MM.1S (cell line): ENCODE measurements around the gene TAAR9.

ENCODE experiments used
- DNase-seq: peaks from one replicate; pipeline ENCODE4 v3.0.0-alpha.2; 2015
- H2AFZ ChIP-seq: fragments of 300-600 bp; sonication (generic); 2 replicates; pipeline ENCODE4 v1.6.0; 2016; ENCODE audit warnings: antibody characterized with exemption, low read length
- H3F3A ChIP-seq: fragments of 300-600 bp; sonication (generic); 2 replicates; pipeline ENCODE4 v1.6.1; 2016; ENCODE audit warnings: mild to moderate bottlenecking, antibody characterized with exemption, low read length, moderate library complexity, mixed read lengths; ENCODE audit not compliant: insufficient read depth
- H3K27ac ChIP-seq: fragments of 300-600 bp; sonication (generic); 2 replicates; pipeline ENCODE4 v1.5.1; 2016; ENCODE audit warnings: mild to moderate bottlenecking, low read length
- H3K27me3 ChIP-seq: fragments of 300-600 bp; sonication (generic); replicated peaks from 2 replicates; pipeline ENCODE4 v1.6.0; 2016; ENCODE audit warnings: low read length; ENCODE audit not compliant: insufficient read depth
- H3K36me3 ChIP-seq: fragments of 300-600 bp; sonication (generic); replicated peaks from 2 replicates; pipeline ENCODE4 v1.6.1; 2016; ENCODE audit warnings: mild to moderate bottlenecking, low read length, mixed read lengths; ENCODE audit not compliant: insufficient read depth
- H3K4me1 ChIP-seq: fragments of 300-600 bp; sonication (generic); 2 replicates; pipeline ENCODE4 v1.6.1; 2016; ENCODE audit warnings: low read length, mixed read lengths
- H3K4me2 ChIP-seq: fragments of 300-600 bp; sonication (generic); 2 replicates; pipeline ENCODE4 v1.6.0; 2016; ENCODE audit warnings: low read depth, low read length
- H3K4me3 ChIP-seq: fragments of 300-600 bp; sonication (generic); 2 replicates; pipeline ENCODE4 v1.5.1; 2016; ENCODE audit warnings: low read length, mixed read lengths
- H3K79me2 ChIP-seq: fragments of 300-600 bp; sonication (generic); 2 replicates; pipeline ENCODE4 v1.6.1; 2016; ENCODE audit warnings: mixed run types, low read length, mixed read lengths
- H3K9ac ChIP-seq: fragments of 300-600 bp; sonication (generic); 2 replicates; pipeline ENCODE4 v1.6.1; 2016; ENCODE audit warnings: low read length, mixed read lengths
- H3K9me2 ChIP-seq: fragments of 300-600 bp; sonication (generic); replicated peaks from 2 replicates; pipeline ENCODE4 v1.6.1; 2016; ENCODE audit warnings: mild to moderate bottlenecking, low read length, mixed read lengths; ENCODE audit not compliant: insufficient read depth
- H3K9me3 ChIP-seq: fragments of 300-600 bp; sonication (generic); replicated peaks from 2 replicates; pipeline ENCODE4 v1.6.1; 2016; ENCODE audit warnings: mild to moderate bottlenecking, low read length, mixed read lengths; ENCODE audit not compliant: insufficient read depth
- H4K20me1 ChIP-seq: fragments of 300-600 bp; sonication (generic); 2 replicates; pipeline ENCODE4 v1.6.1; 2016; ENCODE audit warnings: mild to moderate bottlenecking, low read length, moderate library complexity, mixed read lengths; ENCODE audit not compliant: insufficient read depth
- EZH2 ChIP-seq: fragments of 300-600 bp; sonication (generic); optimal IDR thresholded peaks from 2 replicates; pipeline ENCODE3; 2017; ENCODE audit warnings: low read depth, mild to moderate bottlenecking, antibody characterized with exemption, low read length, mixed read lengths
- EZH2phosphoT487 ChIP-seq: fragments of 300-600 bp; sonication (generic); IDR thresholded peaks from 2 replicates; pipeline ENCODE4 v1.6.1; 2018; ENCODE audit warnings: antibody characterized with exemption, low read length
- TF ChIP-seq, protein P1 (sequence below): fragments of 300-600 bp; sonication (generic); IDR thresholded peaks from 2 replicates; pipeline ENCODE4 v1.5.1; 2016; ENCODE audit warnings: antibody characterized with exemption, low read length, mixed read lengths

Gene TAAR9

DNA sequence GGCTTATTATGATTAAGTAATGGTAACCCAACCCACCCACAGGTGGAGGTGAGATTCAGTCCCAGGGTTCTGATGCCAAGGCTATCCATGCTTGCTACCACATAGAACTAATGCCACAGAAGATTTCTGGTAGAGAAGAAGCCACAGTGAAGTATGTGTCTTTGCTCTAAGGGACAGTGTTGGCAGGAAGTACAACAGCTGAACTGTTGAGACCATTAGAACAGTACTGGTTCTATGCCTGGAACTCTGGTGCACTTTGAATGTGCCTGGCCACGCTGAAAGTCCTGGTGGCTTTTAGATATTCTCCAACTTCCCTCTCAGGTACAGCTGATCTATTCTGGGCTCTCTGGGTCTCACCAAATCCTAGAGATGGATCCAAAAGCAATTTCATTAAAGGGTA, 32.9 kb upstream of the TAAR9 start:
- Histone ChIP-seq H3K9ac (no peak overlapping the region), H3K4me2 (no peak overlapping the region)

GRCh38 chr6:132506461-132506860, 31.6 kb upstream of the TAAR9 start:
- DNase-seq: no peak
- Histone ChIP-seq H4K20me1 (peaks cover 17% of the 10 kb centered on the region; the same call in 1 of the 2 replicates), H3K4me3 (no peak overlapping the region), H3K9me2 (no peaks in the 10 kb centered on the region), H3K9me3 (no peaks in the 10 kb centered on the region), H3K36me3 (0 out of 2 replicates have a peak, but pooled peaks cover 2% of the 10 kb centered on the region), H3K4me2 (no peak overlapping the region), H3K4me1 (peaks cover 9% of the 10 kb centered on the region), H2AFZ (no peak overlapping the region), H3K27ac (no peak overlapping the region), H3K27me3 (no peaks in the 10 kb centered on the region), H3K79me2 (peaks cover 94% of the 10 kb centered on the region), H3F3A (peaks cover 3% of the 10 kb centered on the region), H3K9ac (no peak overlapping the region)
- TF ChIP-seq EZH2: no peak
- no peak for TF ChIP-seq EZH2phosphoT487
- TF ChIP-seq, protein P1, sequence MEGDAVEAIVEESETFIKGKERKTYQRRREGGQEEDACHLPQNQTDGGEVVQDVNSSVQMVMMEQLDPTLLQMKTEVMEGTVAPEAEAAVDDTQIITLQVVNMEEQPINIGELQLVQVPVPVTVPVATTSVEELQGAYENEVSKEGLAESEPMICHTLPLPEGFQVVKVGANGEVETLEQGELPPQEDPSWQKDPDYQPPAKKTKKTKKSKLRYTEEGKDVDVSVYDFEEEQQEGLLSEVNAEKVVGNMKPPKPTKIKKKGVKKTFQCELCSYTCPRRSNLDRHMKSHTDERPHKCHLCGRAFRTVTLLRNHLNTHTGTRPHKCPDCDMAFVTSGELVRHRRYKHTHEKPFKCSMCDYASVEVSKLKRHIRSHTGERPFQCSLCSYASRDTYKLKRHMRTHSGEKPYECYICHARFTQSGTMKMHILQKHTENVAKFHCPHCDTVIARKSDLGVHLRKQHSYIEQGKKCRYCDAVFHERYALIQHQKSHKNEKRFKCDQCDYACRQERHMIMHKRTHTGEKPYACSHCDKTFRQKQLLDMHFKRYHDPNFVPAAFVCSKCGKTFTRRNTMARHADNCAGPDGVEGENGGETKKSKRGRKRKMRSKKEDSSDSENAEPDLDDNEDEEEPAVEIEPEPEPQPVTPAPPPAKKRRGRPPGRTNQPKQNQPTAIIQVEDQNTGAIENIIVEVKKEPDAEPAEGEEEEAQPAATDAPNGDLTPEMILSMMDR: no peak

More for the DNA sequence above, 32.9 kb upstream of the TAAR9 start:
- Histone ChIP-seq H3K9me2 (no peaks in the 10 kb centered on the region), H3K4me3 (no peak overlapping the region), H4K20me1 (peaks cover 17% of the 10 kb centered on the region; the same call in 1 of the 2 replicates), H3K79me2 (peaks cover 91% of the 10 kb centered on the region), H3K4me1 (0 out of 2 replicates have a peak, but pooled peaks cover 3% of the 10 kb centered on the region), H3K9me3 (no peaks in the 10 kb centered on the region), H3F3A (no peaks in the 10 kb centered on the region), H3K27ac (no peak overlapping the region), H2AFZ (no peak overlapping the region), H3K27me3 (no peaks in the 10 kb centered on the region), H3K36me3 (0 out of 2 replicates have a peak, but pooled peaks cover 3% of the 10 kb centered on the region)
- TF ChIP-seq, protein P1: no peak
- no peak for TF ChIP-seq EZH2
- no peak for TF ChIP-seq EZH2phosphoT487
- no peak for DNase-seq

GRCh38 chr6:132506869-132507808, 30.9 kb upstream of the TAAR9 start:
- Histone ChIP-seq H2AFZ (no peak overlapping the region), H3F3A (peaks cover 10% of the 10 kb centered on the region), H3K4me2 (no peak overlapping the region), H3K27ac (no peak overlapping the region), H3K9me3 (no peaks in the 10 kb centered on the region), H3K27me3 (no peaks in the 10 kb centered on the region), H3K36me3 (no peaks in the 10 kb centered on the region), H3K9me2 (no peaks in the 10 kb centered on the region), H3K4me1 (peaks cover 13% of the 10 kb centered on the region), H3K9ac (no peak overlapping the region), H3K79me2 (peaks cover 94% of the 10 kb centered on the region), H3K4me3 (no peak overlapping the region), H4K20me1 (peaks cover 17% of the 10 kb centered on the region; the same call in 1 of the 2 replicates)
- DNase-seq: no peak
- TF ChIP-seq EZH2phosphoT487 (no peak), EZH2 (no peak)
- TF ChIP-seq, protein P1: no peak
